Astrocyte (in vitro differentiated cells and primary cell): ENCODE data around the gene ZAP70.

Experiments used
- CTCF ChIP-seq: IDR thresholded peaks from 2 replicates; pipeline ENCODE4 v1.5.1; 2011; ENCODE audit warnings: low read depth, mild to moderate bottlenecking, inconsistent platforms, low read length, moderate library complexity; ENCODE audit not compliant: insufficient read depth
- EZH2 ChIP-seq: IDR thresholded peaks from 2 replicates; pipeline ENCODE4 v1.6.1; 2012; ENCODE audit warnings: mild to moderate bottlenecking, low read length, inconsistent platforms; ENCODE audit not compliant: insufficient read depth

GRCh38 chr2:97707362-97708047 lies 5.9 kb upstream of the ZAP70 start:
- TF ChIP-seq CTCF: no peak
- no peak for TF ChIP-seq EZH2
